Activated CD4-positive, alpha-beta T cell treated with anti-CD3 and anti-CD28 coated beads, Interleukin-2, amount 50 U/mL, for 24 hours (primary cell): Measurements from ENCODE around the gene CD99.
"Not testable (repeated sequence)": the region's sequence is repeated elsewhere in the genome, so short reads cannot be mapped to it uniquely, and the experiment has no call there.

Experiments
- DNase-seq, 2 donors: peaks; one replicate each; pipeline ENCODE4 v3.0.0-alpha.2; 2020; ENCODE audit warnings: low read depth in 1 of 2, low spot score in 1 of 2

CD99 gene

GRCh38 chrX:2719774-2720447 is 28.8 kb downstream of the CD99 start:
- DNase-seq, result no peak

- DNase-seq, result no peak
These were observed 32.3 kb downstream of the CD99 start for GRCh38 chrX:2723286-2723879.

- not testable (repeated sequence) for DNase-seq
These were observed 36.2 kb downstream of the CD99 start for GRCh38 chrX:2727264-2727663.

GRCh38 chrX:2732076-2732475 is 41.0 kb downstream of the CD99 start:
- DNase-seq, result no peak

- no peak for DNase-seq
These were observed 41.6 kb downstream of the CD99 start for GRCh38 chrX:2732649-2733048.

- DNase-seq, result no peak
These were observed 42.2 kb downstream of the CD99 start for GRCh38 chrX:2733286-2733685.

GRCh38 chrX:2735270-2735669 is 44.2 kb downstream of the CD99 start:
- no peak for DNase-seq

- no peak for DNase-seq
These were observed 49.6 kb downstream of the CD99 start for GRCh38 chrX:2740672-2741071.

GRCh38 chrX:2741386-2741785 is 50.3 kb downstream of the CD99 start:
- no peak for DNase-seq

GRCh38 chrX:2746250-2746649 is 55.2 kb downstream of the CD99 start:
- DNase-seq, result not testable (repeated sequence)

GRCh38 chrX:2748171-2748814 is 57.2 kb downstream of the CD99 start:
- DNase-seq, result no peak

GRCh38 chrX:2748815-2749188 is 57.7 kb downstream of the CD99 start:
- DNase-seq, result no peak

- no peak for DNase-seq
These were observed 60.2 kb downstream of the CD99 start for GRCh38 chrX:2751291-2751690.

- not testable (repeated sequence) for DNase-seq
These were observed 60.8 kb downstream of the CD99 start, which contains the start of gene XG for GRCh38 chrX:2751874-2752300. TSS of gene XG (plus strand) at chrX:2752040. CDS start at chrX:2752275, 235 bp downstream.

GRCh38 chrX:2752441-2752840 is 61.3 kb downstream of the CD99 start:
- DNase-seq, result not testable (repeated sequence)

- not testable (repeated sequence) for DNase-seq
These were observed 64.1 kb downstream of the CD99 start for GRCh38 chrX:2755163-2755715.

- DNase-seq, result no peak
These were observed 65.5 kb downstream of the CD99 start for GRCh38 chrX:2756548-2756947.

GRCh38 chrX:2761246-2761645 is 70.2 kb downstream of the CD99 start:
- no peak for DNase-seq

GRCh38 chrX:2762671-2763070 is 71.6 kb downstream of the CD99 start:
- DNase-seq, result not testable (repeated sequence)

GRCh38 chrX:2764766-2765548 is 73.9 kb downstream of the CD99 start:
- not testable (repeated sequence) for DNase-seq

- DNase-seq, result no peak
These were observed 74.4 kb downstream of the CD99 start for GRCh38 chrX:2765549-2765830.

GRCh38 chrX:2766906-2767305 is 75.8 kb downstream of the CD99 start:
- no peak for DNase-seq
